ENCODE data around the gene KATNIP.

KATNIP gene

DNA sequence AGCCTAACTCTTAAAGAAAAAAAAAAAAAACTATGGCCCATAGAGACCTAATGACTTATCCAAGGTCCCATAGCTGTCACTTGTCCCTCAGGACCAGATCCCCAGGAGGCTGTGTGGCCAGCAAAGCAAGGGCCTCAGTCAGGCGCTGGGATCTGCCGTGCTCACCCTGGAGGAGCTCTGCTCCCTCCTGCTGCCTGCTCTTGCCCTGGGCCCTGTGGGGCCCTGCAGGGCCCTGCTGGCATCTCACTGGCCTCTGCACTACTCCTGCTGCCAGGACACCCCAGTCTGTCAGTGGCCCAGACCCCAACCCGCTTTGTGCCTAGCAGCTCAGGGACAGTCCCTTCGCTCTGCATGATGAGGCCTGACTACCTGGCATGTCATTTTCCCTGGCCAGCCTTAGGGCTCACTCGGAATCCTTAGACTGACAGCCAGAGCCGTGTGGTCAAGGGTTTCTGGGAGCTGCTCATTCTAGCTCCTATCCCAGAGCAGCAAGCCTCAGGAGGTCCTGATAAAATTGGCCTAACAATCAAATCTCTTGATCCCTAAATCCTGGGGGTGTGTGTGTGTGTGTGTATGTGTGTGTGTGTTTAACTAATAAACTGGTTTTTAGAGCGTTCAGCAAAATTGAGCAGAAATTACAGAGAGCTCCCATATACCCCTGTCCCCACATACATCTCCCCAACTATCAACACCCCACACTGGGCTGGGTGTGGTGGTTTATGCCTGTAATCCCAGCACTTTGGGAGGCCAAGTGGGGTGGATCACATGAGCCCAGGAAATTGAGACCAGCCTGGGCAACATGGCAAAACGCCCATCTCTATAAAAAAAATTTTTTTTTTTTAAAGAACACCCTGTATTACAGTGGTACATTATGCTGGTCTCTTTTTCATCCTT is 21.7 kb downstream of the KATNIP start:
- in situ Hi-C loops (cut with MboI; ENCODE audit: low pct_unique_long_range_greater_than_20kb, low sequenced_read_pairs, unreplicated experiment): no loop called here

DNA sequence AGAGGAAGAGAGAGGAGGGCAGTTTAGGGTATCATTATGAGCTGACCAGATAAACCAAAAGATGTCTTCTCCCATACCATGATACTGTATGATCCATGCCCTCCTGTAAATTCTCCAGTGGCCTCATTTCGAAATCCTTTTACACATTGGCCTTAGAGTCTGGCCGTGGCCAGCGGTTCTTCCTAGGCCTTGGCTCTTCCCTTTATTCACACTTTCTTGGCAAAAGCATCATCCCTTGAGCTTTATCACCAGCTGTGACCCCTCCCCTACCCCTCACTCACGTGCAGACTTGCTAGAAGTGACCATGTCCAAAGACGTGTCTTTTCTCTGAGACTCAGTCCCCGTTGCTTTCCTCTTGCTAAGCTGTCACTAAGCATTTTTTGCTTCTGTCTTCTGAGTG is 22.8 kb downstream of the KATNIP start:
- no peak for DNase-seq (ENCODE audit: low spot score)
- TF ChIP-seq, protein P1, sequence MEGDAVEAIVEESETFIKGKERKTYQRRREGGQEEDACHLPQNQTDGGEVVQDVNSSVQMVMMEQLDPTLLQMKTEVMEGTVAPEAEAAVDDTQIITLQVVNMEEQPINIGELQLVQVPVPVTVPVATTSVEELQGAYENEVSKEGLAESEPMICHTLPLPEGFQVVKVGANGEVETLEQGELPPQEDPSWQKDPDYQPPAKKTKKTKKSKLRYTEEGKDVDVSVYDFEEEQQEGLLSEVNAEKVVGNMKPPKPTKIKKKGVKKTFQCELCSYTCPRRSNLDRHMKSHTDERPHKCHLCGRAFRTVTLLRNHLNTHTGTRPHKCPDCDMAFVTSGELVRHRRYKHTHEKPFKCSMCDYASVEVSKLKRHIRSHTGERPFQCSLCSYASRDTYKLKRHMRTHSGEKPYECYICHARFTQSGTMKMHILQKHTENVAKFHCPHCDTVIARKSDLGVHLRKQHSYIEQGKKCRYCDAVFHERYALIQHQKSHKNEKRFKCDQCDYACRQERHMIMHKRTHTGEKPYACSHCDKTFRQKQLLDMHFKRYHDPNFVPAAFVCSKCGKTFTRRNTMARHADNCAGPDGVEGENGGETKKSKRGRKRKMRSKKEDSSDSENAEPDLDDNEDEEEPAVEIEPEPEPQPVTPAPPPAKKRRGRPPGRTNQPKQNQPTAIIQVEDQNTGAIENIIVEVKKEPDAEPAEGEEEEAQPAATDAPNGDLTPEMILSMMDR (IDR thresholded peaks at IDR 0.05; ENCODE audit: extremely low read depth, insufficient read depth, missing control alignments): no peak
- in situ Hi-C loops (cut with MboI; ENCODE audit: low pct_unique_long_range_greater_than_20kb, low sequenced_read_pairs, unreplicated experiment): no loop called here

More for the DNA sequence above, 21.7 kb downstream of the KATNIP start:
- DNase-seq (ENCODE audit: low spot score): no peak
- TF ChIP-seq, protein P1 (IDR thresholded peaks at IDR 0.05; ENCODE audit: extremely low read depth, insufficient read depth, missing control alignments): no peak

DNA sequence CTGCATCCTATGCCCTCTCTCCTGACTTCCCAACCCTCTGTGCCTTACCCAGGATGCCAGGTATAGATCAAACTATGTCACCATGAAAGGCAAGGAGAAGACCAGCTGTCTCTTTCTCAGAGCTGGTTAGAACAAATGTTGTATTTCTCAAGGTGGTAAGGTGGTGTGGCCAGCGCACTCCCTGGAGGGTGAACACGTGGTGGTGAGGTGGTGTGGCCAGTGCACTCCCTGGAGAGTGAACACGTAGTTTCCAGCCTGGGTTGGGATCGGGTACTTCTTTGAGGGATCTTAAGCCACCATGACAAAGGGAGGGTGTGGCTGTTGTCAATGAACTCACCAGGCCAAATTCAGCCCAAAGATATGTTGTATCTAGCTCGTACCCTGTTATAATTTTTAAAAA is 26.8 kb downstream of the KATNIP start:
- in situ Hi-C loops (cut with MboI; ENCODE audit: low pct_unique_long_range_greater_than_20kb, low sequenced_read_pairs, unreplicated experiment): no loop called here
- DNase-seq (ENCODE audit: low spot score): no peak
- TF ChIP-seq, protein P1 (IDR thresholded peaks at IDR 0.05; ENCODE audit: extremely low read depth, insufficient read depth, missing control alignments): no peak

- in situ Hi-C loops (cut with MboI; ENCODE audit: low pct_unique_long_range_greater_than_20kb, low sequenced_read_pairs, unreplicated experiment): no loop called here
- TF ChIP-seq, protein P1 (IDR thresholded peaks at IDR 0.05; ENCODE audit: extremely low read depth, insufficient read depth, missing control alignments): no peak
- DNase-seq (ENCODE audit: low spot score): no peak
Measured at GRCh38 chr16:27579087-27579980, 29.4 kb downstream of the KATNIP start.

- DNase-seq (ENCODE audit: low spot score): no peak
- TF ChIP-seq, protein P1 (IDR thresholded peaks at IDR 0.05; ENCODE audit: extremely low read depth, insufficient read depth, missing control alignments): no peak
- in situ Hi-C loops (cut with MboI; ENCODE audit: low pct_unique_long_range_greater_than_20kb, low sequenced_read_pairs, unreplicated experiment): no loop called here
Measured at GRCh38 chr16:27582883-27583282, 32.9 kb downstream of the KATNIP start.

GRCh38 chr16:27583634-27584033 is 33.7 kb downstream of the KATNIP start:
- in situ Hi-C loops (cut with MboI; ENCODE audit: low pct_unique_long_range_greater_than_20kb, low sequenced_read_pairs, unreplicated experiment): no loop called here
- TF ChIP-seq, protein P1 (IDR thresholded peaks at IDR 0.05; ENCODE audit: extremely low read depth, insufficient read depth, missing control alignments): no peak
- no peak for DNase-seq (ENCODE audit: low spot score)
